SK-N-SH (cell line): ENCODE data around the gene GRK2.

ENCODE experiments used
- CTCF ChIP-seq: fragments of 200-600 bp; sonication (generic); IDR thresholded peaks from 2 replicates; pipeline ENCODE4 v1.6.1; 2017; ENCODE audit warnings: antibody characterized with exemption, mild to moderate bottlenecking, moderate library complexity
- EP300 ChIP-seq, 2 experiments: IDR thresholded peaks; 2 replicates each; pipeline versions ENCODE4 v1.4.0 to v1.6.1; 2012; ENCODE audit warnings: borderline replicate concordance in 1 of 2, low read depth in 1 of 2, low read length in 1 of 2
- JUND ChIP-seq: IDR thresholded peaks from 2 replicates; pipeline ENCODE4 v1.4.0; 2012
- RCOR1 ChIP-seq: fragments of 150-350 bp; IDR thresholded peaks from 2 replicates; pipeline ENCODE4 v1.6.1; 2017; ENCODE audit warnings: antibody characterized with exemption, low read length

- TF ChIP-seq CTCF (no peak), JUND (no peak), EP300 (IDR thresholded peaks at IDR 0.05; ENCODE audit: borderline replicate concordance in 1 of 2, low read depth in 1 of 2, low read length in 1 of 2) (no peak), RCOR1 (no peak)
Observed at GRCh38 chr11:67317888-67318555, 51.7 kb downstream of the GRK2 start.
